COR-L47 (cell line): ENCODE results near the gene LMCD1.

Experiments
- DNase-seq: peaks from one replicate; lab custom pipeline; 2025; lab: John Stamatoyannopoulos, UW

LMCD1 gene

GRCh38 chr3:8505621-8506020 lies 4.0 kb downstream of the LMCD1 start:
- peak; percentile 32 for DNase-seq

- DNase-seq = no peak
These were observed 5.0 kb downstream of the LMCD1 start for GRCh38 chr3:8506571-8507061.

DNA sequence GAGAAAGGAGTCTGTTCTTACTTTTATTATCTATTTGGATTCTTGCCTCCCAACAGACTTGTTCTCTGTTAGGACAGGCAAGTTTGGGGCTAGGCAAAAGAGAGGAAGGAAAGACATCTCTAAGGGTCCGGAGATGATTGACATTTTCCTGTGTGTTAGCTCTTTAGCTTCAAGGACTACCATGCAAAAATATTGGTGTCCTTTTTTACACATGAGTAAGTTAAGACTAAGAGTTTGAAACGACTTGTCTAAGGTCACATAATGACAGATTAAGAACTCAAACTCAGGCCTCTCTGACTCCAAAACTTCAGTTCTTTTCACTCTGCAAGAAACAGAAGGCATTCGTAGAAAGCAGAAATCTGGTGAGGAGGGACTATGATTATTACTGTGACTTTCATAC lies 5.9 kb downstream of the LMCD1 start:
- DNase-seq = no peak

DNA sequence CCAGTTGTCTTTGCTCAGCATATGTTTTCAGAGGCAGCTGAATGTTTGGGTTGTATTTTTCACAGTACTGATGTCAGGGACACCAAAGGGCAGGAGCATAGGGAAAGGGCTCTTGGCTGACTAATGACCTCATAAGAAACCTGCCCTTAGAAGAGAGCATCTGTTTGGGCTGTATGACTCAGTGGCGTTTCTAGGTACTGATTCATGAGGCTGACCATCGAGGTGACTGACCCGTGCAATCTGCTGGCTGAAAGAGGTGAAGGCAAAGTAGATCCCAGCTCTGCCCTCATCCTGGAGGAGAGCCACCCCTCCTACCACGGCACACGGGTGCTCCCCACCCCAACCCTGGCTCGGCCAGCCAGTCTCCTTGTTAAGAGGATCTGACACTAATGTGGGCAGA lies 8.3 kb downstream of the LMCD1 start:
- DNase-seq = no peak

GRCh38 chr3:8512234-8512633 lies 10.6 kb downstream of the LMCD1 start:
- no peak for DNase-seq

- DNase-seq = no peak
These were observed 14.5 kb downstream of the LMCD1 start for GRCh38 chr3:8516047-8516661.

GRCh38 chr3:8516783-8517182 lies 15.2 kb downstream of the LMCD1 start:
- no peak for DNase-seq

GRCh38 chr3:8517487-8517886 lies 15.9 kb downstream of the LMCD1 start:
- no peak for DNase-seq

GRCh38 chr3:8518138-8518537 lies 16.5 kb downstream of the LMCD1 start:
- DNase-seq = no peak

- no peak for DNase-seq
These were observed 17.5 kb downstream of the LMCD1 start for GRCh38 chr3:8519156-8519555.

GRCh38 chr3:8519774-8520448 lies 18.3 kb downstream of the LMCD1 start:
- no peak for DNase-seq

- DNase-seq = no peak
These were observed 19.3 kb downstream of the LMCD1 start for GRCh38 chr3:8520816-8521403.

DNA sequence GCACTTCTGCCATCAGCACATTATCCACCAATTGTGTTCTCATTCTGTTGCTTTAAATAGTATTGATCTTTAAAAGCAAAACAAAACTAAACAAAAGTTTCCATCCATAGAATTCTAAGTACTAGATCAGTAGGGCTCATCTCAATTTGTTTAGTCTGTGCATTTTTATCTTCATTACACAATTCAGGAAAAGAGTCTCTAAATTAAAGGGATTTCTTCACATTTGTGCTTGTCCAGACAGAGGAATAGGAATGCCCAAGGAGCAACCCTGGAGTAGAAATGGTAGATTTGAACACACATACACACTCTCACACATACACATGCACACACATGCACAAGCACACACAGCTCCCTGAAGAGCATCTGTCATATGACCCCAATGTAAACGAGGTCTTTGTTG lies 21.4 kb downstream of the LMCD1 start:
- DNase-seq = no peak

DNA sequence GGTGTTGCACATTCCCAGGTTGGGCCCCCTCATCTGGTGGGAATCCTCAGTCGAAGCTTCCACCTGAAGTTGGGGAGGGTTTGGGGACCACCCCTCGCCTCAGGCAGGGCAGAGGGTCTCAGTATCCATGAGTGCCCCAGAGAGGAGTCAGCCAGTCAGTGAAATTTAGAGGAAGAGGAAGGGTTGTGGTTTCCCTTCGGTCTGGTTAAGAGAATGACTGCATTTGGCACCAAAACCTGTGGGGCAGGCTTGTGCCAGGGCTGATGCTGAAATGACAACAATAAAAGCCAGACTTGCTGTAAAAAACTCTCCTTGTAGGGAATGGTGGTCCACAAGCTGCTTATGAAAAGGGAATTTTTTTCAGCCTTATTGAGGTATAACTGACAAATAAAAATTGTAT lies 22.6 kb downstream of the LMCD1 start:
- DNase-seq = no peak

GRCh38 chr3:8524656-8525399 lies 23.2 kb downstream of the LMCD1 start:
- no peak for DNase-seq

DNA sequence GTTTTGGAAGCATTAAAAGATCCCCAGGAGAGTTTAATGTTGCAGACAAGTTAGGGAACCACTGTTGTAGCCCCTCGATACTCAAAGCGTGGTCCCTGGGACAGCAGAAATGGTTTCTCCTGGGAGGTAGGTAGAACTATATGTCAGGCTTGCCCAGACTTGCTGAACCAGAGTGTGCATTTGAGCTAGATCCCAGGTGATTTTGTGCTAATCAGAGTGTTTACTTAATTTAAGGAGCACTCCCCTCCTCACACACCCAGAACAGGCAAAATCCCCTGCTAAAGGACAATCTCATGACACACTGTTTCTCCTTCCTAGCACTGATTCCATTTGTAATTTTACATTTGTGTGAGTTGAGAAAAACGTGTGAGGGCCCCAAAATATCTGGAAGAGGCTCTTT lies 24.3 kb downstream of the LMCD1 start:
- DNase-seq = no peak

DNA sequence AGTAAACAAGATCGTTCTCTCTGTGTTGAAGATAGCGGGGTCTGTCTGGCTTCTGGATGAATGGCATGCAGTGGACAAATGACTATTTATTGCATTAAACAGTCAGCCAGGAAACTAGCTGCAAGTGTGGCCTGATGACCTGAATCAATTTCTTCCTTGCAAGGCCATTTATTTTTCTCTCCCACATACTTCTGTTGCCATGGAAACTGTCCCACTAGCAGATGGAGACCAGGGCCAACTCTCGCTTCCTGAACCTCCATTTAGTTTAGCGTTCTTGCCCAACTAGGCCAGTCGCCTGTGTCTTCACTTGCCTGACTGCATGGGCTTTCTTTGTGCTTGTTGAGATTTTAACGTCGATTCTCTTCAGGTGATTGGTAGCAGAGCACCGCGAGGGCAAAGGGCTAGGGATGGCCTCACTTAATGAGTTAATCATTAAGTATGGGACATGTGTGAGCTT lies 27.6 kb downstream of the LMCD1 start:
- no peak for DNase-seq

GRCh38 chr3:8529738-8530525 lies 28.3 kb downstream of the LMCD1 start:
- DNase-seq = no peak

- DNase-seq = no peak
These were observed 29.0 kb downstream of the LMCD1 start for GRCh38 chr3:8530581-8530980.

GRCh38 chr3:8532251-8532871 lies 30.7 kb downstream of the LMCD1 start:
- no peak for DNase-seq
